Right ventricle myocardium superior (tissue), 1 donor: Measurements from ENCODE around the gene HDAC4. TPM values are rescaled to one million over a fixed set of nuclear protein-coding genes. Genes with fewer than 3 reads are reported as not detected.
A peak's percentile ranks its signal among the peaks of the same experiment; 100 is the strongest.
"Not testable (repeated sequence)": the region's sequence is repeated elsewhere in the genome, so short reads cannot be mapped to it uniquely, and the experiment has no call there.

Source experiments
- ATAC-seq: fragments of 200-7000 bp; cut with Tn5 transposase; one replicate; pipeline ENCODE4 v1.9.1; 2020; ENCODE audit warnings: mild to moderate bottlenecking; ENCODE audit not compliant: poor library complexity
- DNase-seq: peaks from one replicate; pipeline ENCODE4 v3.0.0-alpha.2; 2020
- intact Hi-C: fragments of 100-400 bp; cut with DNase I; formaldehyde crosslinking; loops from one replicate; pipeline ENCODE4 v1.11.2; 2022
- long read RNA-seq: library from polyadenylated mRNA; unstranded; transcript quantifications from one replicate; pipeline ENCODE4 v2.0.0, GENCODE V29; 2021
- total RNA-seq: library from RNA; stranded (reverse); fragmentation: NEBNext Ultra II Directional; extraction: Animal tissue kit (Norgen Biotek cat#: 25700); gene quantifications from one replicate; pipeline ENCODE4 v1.2.1, GENCODE V29; 2021
- donor health status: DM: no; HTN: yes; CAD: no; lungs with severe emphysema.

HDAC4 gene
- total RNA-seq, result 24.9 TPM
- long read RNA-seq, partial matches to known transcripts, result 8 of 19 reads
- long read RNA-seq, other reads (novel, unspliced or antisense), result 11 of 19 reads

- ATAC-seq, result no peak
- DNase-seq, result no peak
- intact Hi-C loops, result loop anchor here (10.0 kb wide), 1 partner anchor 276 kb away; no protein-coding TSS in a partner anchor
These were observed at the start of gene HDAC4 for GRCh38 chr2:239400596-239401066. HDAC4 (minus strand) TSS chr2:239401020; CDS start chr2:239352699, 48,321 bp downstream.

GRCh38 chr2:239449468-239449867 lies 48.6 kb upstream of the HDAC4 start:
- ATAC-seq, intact Hi-C loops, DNase-seq: not testable (repeated sequence)

GRCh38 chr2:239445771-239446524 lies 45.1 kb upstream of the HDAC4 start:
- DNase-seq (no peak), ATAC-seq (peak; percentile 72)
- intact Hi-C loops, result no loop called here

- DNase-seq (no peak), ATAC-seq (peak; percentile 53)
- intact Hi-C loops, result no loop called here
These were observed 44.1 kb upstream of the HDAC4 start for GRCh38 chr2:239444626-239445577.

GRCh38 chr2:239443666-239444567 lies 43.1 kb upstream of the HDAC4 start:
- ATAC-seq (no peak), DNase-seq (no peak)
- intact Hi-C loops, result no loop called here

- DNase-seq (no peak), ATAC-seq (no peak)
- intact Hi-C loops, result no loop called here
These were observed 42.3 kb upstream of the HDAC4 start for GRCh38 chr2:239443102-239443620.

GRCh38 chr2:239442192-239442591 lies 41.4 kb upstream of the HDAC4 start:
- DNase-seq, result no peak
- intact Hi-C loops, result no loop called here
- ATAC-seq, result no peak

GRCh38 chr2:239441261-239442078 lies 40.6 kb upstream of the HDAC4 start:
- ATAC-seq (no peak), DNase-seq (no peak)
- intact Hi-C loops, result no loop called here

GRCh38 chr2:239440511-239440959 lies 39.7 kb upstream of the HDAC4 start:
- intact Hi-C loops, result no loop called here
- ATAC-seq (peak; percentile 22), DNase-seq (no peak)

- intact Hi-C loops, result no loop called here
- DNase-seq (no peak), ATAC-seq (no peak)
These were observed 39.0 kb upstream of the HDAC4 start for GRCh38 chr2:239439754-239440315.

GRCh38 chr2:239438995-239439753 lies 38.4 kb upstream of the HDAC4 start:
- intact Hi-C loops, result no loop called here
- peak; percentile 47 for ATAC-seq

GRCh38 chr2:239438368-239438767 lies 37.5 kb upstream of the HDAC4 start:
- intact Hi-C loops, result no loop called here
- ATAC-seq (no peak), DNase-seq (no peak)

More at GRCh38 chr2:239438995-239439753, 38.4 kb upstream of the HDAC4 start:
- DNase-seq, result no peak

- ATAC-seq, result no peak
- intact Hi-C loops, result no loop called here
- no peak for DNase-seq
These were observed 36.0 kb upstream of the HDAC4 start for GRCh38 chr2:239436669-239437335.

GRCh38 chr2:239436076-239436475 lies 35.3 kb upstream of the HDAC4 start:
- ATAC-seq, result no peak
- intact Hi-C loops, result no loop called here

GRCh38 chr2:239433777-239434403 lies 33.1 kb upstream of the HDAC4 start:
- ATAC-seq, result no peak
- no peak for DNase-seq
- intact Hi-C loops, result no loop called here

More at GRCh38 chr2:239436076-239436475, 35.3 kb upstream of the HDAC4 start:
- no peak for DNase-seq
